ENCODE measurements around the gene MEGF9. TPM values are rescaled to one million over a fixed set of nuclear protein-coding genes. Genes with fewer than 3 reads are reported as not detected.
A peak's percentile ranks its signal among the peaks of the same experiment; 100 is the strongest.

MEGF9 gene
- total RNA-seq, 2 experiments from 2014 or later = 6.4 to 6.7 TPM

DNA sequence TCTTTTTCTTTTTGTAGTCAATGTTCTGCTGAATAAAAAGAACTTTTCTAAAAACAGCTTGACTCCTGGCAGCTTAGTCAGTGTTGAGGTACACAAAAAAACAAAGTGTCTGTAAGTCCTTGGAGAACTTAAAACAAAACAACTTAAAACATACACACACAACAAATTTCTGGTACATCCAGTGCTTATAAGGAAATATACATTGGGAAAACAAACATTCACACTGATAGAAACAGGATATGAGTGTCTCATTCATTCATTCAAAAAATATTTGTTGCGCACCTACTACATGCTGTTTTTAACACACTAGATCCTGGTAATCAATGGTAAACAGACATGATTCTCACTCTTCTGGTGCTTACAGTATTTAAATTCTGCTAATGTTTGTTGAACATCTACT, 27.4 kb upstream of the MEGF9 start:
- ATAC-seq (no peak), DNase-seq (no peak)
- H3K27me3 Mint-ChIP-seq = no peaks in the 10 kb centered on the region
- H3K4me1 Mint-ChIP-seq = no peaks in the 10 kb centered on the region
- CTCF ChIA-PET = interaction anchor here (0.6 to 1.2 kb wide), 2 partner anchors 92 to 320 kb away, joined by 3 read pairs; no protein-coding TSS in a partner anchor
- H3K36me3 Mint-ChIP-seq = peaks cover 2% of the 10 kb centered on the region
- H3K27ac Mint-ChIP-seq = no peak overlapping the region
- H3K9me3 Mint-ChIP-seq (ENCODE audit: low read depth) = no peaks in the 10 kb centered on the region
- no peak overlapping the region for H3K4me3 Mint-ChIP-seq

DNA sequence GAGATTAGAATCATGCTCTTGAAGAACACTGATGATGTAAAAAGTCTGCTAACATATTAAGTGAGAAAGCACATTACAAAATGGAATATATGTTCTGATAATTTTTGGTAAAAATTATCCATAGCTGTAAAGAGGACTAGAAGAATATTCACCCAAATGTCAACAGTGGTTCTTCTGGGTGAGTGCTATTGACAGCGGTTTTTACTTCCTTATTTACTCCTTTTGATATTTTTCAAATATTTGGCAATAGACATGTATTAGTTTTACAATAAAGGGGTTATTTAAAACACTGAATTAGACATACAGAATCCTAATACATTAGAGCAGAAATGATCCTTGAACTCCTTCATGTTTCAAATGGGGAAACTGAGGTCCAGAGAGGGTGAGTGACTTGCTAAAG, 26.9 kb upstream of the MEGF9 start:
- no peak for DNase-seq
- ATAC-seq = no peak
- no peak overlapping the region for H3K4me3 Mint-ChIP-seq
- CTCF ChIA-PET = no interaction called here
- no peaks in the 10 kb centered on the region for H3K4me1 Mint-ChIP-seq
- no peaks in the 10 kb centered on the region for H3K9me3 Mint-ChIP-seq (ENCODE audit: low read depth)
- H3K27ac Mint-ChIP-seq = no peak overlapping the region
- H3K27me3 Mint-ChIP-seq = no peaks in the 10 kb centered on the region
- peaks cover 2% of the 10 kb centered on the region for H3K36me3 Mint-ChIP-seq

DNA sequence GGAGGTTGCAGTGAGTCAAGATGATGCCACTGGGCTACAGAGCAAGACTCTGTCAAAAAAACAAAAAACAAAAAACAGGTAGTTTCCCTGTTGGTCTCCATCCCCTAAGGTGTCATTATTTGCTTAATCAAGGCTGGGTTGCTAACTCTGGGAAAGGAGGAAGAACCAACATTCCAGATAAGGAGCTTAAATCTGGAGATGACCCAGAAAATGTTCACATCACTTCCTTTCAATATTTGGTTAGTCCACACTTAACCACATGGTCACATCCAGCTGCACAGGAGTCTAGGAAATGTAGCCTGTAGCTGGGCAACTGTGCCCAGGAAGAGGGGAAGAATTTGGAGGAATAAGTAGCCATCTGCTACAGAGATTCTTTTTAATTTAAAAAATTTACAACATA, 25.9 kb upstream of the MEGF9 start:
- DNase-seq = no peak
- Mint-ChIP-seq H3K4me3 (no peak overlapping the region), H3K36me3 (no peaks in the 10 kb centered on the region), H3K27me3 (no peaks in the 10 kb centered on the region), H3K4me1 (no peaks in the 10 kb centered on the region), H3K27ac (no peak overlapping the region), H3K9me3 (ENCODE audit: low read depth) (no peaks in the 10 kb centered on the region)
- CTCF ChIA-PET = interaction anchor here (1.5 kb wide), 1 partner anchor 11 kb away, joined by 3 read pairs; no protein-coding TSS in a partner anchor
- ATAC-seq = no peak

DNA sequence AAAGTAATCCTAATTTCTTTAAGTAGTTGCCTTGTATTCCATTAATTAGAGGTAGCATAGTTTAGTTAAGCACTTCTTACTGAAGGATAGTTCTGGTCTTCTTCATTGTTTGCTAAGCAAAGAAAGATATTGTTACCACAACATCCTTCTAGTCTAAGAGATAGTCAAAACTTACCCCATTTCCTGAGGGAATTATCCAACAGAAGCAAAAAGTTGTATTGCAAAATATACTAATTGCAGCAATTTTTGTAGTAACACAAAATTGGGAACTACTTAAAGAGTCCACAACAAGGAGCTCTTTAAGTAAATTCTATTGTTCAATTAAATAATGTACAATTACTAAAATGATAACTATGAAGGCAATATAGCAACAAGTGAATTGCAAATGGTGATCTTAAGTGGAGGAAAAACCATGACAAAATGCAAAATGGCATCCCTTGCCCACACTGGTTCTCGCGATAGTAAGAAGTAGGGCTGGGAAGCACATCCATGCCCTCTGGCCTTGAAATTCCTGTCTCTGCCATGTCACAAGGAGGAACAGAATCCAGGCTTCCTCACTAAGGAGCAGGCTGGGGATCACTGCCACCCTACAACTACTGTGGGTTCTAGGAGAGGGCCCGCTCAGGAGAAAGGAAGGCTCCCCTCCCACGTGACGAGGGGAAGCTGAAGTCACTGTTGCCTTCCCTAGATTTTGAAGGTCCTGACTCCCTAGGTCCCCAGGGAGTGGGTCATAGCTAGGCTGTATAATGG, 23.3 kb upstream of the MEGF9 start:
- CTCF ChIA-PET = no interaction called here
- H3K36me3 Mint-ChIP-seq = no peaks in the 10 kb centered on the region

DNA sequence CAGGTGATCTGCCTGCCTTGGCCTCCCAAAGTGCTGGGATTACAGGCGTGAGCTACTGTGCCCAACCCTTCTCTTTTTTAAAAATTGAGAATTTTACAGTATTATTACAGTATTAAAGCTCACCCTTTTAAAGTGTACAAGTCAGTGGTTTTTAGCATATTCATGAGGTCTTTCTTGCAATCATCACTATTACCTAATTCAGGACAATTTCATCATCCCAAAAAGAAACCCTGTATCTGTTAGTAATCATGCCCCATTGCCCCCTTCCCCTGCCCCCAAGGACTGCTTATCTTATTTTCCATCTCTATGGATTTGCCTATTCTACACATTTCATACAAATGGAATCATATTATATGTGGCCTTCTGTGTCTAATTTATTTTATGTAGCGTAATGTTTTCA, 22.6 kb upstream of the MEGF9 start:
- Mint-ChIP-seq H3K27me3 (no peaks in the 10 kb centered on the region), H3K9me3 (ENCODE audit: low read depth) (no peaks in the 10 kb centered on the region), H3K4me1 (peaks cover 2% of the 10 kb centered on the region), H3K27ac (no peak overlapping the region), H3K36me3 (no peaks in the 10 kb centered on the region), H3K4me3 (no peak overlapping the region)
- DNase-seq = no peak
- no peak for ATAC-seq
- CTCF ChIA-PET = interaction anchor here (0.7 kb wide), 1 partner anchor 344 kb away, joined by 3 read pairs; no protein-coding TSS in a partner anchor

More for the DNA sequence above, 23.3 kb upstream of the MEGF9 start:
- Mint-ChIP-seq H3K27ac (no peak overlapping the region), H3K4me1 (peaks cover 2% of the 10 kb centered on the region), H3K4me3 (no peak overlapping the region), H3K27me3 (no peaks in the 10 kb centered on the region), H3K9me3 (ENCODE audit: low read depth) (no peaks in the 10 kb centered on the region)
- ATAC-seq = no peak
- no peak for DNase-seq

DNA sequence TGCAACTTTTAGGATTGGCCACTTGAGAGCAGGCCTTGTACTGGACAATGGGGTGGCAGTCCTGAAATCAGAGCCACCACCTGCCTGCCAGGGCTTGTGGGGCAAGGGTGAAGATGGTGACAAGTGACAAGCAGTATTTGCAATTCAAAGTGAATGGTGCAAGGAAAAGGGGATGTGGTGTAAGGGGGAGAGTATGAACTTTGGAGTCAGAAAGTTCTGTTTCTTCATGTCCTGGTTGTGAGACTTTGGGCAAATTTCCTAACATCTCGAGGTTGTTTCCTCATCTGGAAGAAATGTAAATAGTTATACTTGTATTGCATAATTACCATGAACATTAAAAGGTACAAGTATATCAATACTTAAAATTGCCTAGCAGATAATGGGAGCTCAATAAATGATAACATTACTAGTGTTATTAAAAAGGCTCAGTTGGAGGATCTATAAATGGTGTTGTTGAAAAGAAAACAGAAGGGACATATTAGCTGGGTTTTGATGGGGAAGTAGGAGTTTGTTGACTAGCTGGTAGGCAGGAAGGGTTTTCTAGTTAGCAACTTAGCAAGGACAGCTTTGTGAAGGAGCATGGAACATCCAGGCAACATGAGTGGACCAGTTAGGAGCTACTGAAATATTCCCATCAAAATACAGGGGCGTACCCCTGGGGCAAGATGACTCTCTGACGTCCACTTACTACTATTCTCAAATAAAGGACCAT, 21.3 kb upstream of the MEGF9 start:
- H3K27ac Mint-ChIP-seq = no peak overlapping the region
- CTCF ChIA-PET = no interaction called here
- no peak for ATAC-seq
- H3K4me3 Mint-ChIP-seq = no peak overlapping the region
- no peaks in the 10 kb centered on the region for H3K36me3 Mint-ChIP-seq
- H3K4me1 Mint-ChIP-seq = peaks cover 2% of the 10 kb centered on the region
- DNase-seq = no peak
- no peaks in the 10 kb centered on the region for H3K27me3 Mint-ChIP-seq
- H3K9me3 Mint-ChIP-seq (ENCODE audit: low read depth) = no peaks in the 10 kb centered on the region

DNA sequence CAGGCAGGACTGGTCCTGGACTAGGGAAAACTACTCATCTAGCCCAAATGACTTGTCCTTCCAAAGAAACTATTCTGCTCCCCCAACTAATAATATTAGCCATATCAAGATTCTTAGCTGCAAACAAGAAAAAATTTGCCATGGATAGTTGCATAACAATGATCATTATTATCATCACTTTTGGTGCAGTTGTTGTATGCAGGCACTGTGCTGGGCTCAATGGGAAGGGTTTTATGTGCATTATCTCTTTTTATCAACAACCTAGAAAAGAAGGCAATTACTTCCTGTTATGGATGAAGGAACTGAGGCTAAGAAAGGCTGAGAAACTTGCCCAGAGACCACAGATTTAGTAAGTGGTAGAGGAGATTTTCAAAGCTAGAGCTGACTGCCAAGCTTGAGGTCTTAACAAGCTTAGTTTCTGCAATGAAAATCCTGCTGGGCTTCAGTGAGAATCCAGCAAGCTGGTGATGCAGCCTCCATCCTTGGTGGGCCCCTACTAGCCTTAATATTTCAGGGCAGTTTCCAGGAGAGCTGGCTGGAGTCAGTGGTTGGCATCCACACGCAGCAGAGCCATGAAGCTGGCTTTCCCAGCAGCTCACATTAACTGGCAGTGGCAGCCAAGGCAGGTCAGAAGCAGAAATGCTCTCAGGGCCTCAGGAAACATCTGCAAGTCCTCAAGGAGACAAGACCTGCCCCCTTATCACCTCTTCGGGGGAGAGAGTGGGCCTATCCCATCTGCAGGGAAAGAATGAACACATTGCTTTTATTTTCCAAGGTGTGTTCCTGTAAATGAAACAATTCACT, 20.5 kb upstream of the MEGF9 start:
- Mint-ChIP-seq H3K9me3 (ENCODE audit: low read depth) (no peaks in the 10 kb centered on the region), H3K36me3 (no peaks in the 10 kb centered on the region), H3K27ac (no peak overlapping the region), H3K4me1 (peaks cover 2% of the 10 kb centered on the region), H3K4me3 (no peak overlapping the region), H3K27me3 (no peaks in the 10 kb centered on the region)
- CTCF ChIA-PET = no interaction called here
- ATAC-seq (no peak), DNase-seq (no peak)

DNA sequence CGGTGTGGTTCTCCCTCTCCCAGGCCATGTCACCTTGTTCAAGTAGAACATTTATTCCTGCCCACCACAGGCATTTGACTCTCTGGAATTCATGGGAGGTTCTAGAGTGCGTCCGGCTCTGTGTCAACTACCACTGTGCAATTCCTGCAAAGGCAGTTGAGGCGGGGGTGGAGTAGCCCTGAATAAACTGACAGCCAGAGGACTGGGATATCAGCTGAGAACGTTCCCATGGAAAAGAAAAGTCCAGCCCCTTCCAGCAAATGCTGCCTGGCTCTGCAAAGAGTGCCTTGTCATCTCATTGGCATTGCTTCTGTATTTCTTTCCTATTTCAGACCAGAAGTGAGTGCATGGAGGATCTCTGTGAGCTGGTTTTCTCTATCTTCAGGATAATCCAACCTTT, 18.9 kb upstream of the MEGF9 start:
- no peaks in the 10 kb centered on the region for H3K9me3 Mint-ChIP-seq (ENCODE audit: low read depth)
- DNase-seq (peak; percentile 1), ATAC-seq (no peak)
- H3K27me3 Mint-ChIP-seq = no peaks in the 10 kb centered on the region
- no peak overlapping the region for H3K27ac Mint-ChIP-seq
- no peaks in the 10 kb centered on the region for H3K36me3 Mint-ChIP-seq
- peaks cover 6% of the 10 kb centered on the region for H3K4me1 Mint-ChIP-seq
- CTCF ChIA-PET = interaction anchor here (0.8 kb wide), 1 partner anchor 13 kb away, joined by 3 read pairs; no protein-coding TSS in a partner anchor
- no peak overlapping the region for H3K4me3 Mint-ChIP-seq

DNA sequence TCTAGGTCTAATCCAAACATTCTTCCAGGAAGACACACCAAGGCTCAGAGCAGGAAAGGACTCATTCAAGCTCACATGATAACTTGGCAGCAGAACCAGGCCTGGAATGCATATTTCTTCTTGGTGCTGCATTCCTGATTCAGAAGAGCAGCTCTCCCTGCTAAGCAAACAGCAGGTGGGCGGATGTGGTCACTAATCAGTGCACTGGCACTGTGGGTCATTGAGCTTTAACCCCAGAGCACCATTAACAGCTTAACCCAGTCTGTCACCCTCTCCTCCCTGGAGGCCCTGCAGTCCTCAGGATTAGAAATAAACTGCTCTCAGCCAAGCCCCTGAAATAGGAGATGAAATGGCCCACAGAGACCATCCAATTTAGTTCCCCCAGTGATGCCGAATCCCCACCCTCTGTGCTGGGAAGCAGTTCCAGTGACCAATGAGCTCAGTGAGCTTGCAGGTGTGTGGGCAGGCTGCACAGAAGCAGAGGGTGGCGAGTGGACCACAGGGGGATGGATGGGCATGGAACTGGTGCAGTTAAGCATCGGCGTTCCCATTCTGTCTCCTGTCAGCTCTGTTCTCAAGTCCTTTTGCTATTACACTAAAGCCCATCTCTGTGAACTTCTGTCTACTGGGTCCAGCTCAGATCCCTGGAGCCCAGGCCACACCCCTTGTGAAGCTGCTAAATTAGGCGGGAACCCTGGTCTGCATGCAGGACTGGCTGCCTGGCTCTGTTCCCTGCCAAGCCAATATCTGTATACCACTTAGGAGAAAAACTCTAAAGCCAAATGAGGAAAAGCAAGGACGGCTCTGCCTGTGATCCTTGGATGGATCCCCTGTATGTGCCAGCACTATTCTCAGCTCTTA, 16.6 kb upstream of the MEGF9 start:
- DNase-seq (no peak), ATAC-seq (no peak)
- H3K27ac Mint-ChIP-seq = no peak overlapping the region
- CTCF ChIA-PET = interaction anchor here (0.6 to 1.9 kb wide), 5 partner anchors 19 to 111 kb away, joined by 3 to 5 read pairs (median 3); no protein-coding TSS in a partner anchor
- no peaks in the 10 kb centered on the region for H3K9me3 Mint-ChIP-seq (ENCODE audit: low read depth)
- H3K4me3 Mint-ChIP-seq = no peak overlapping the region
- H3K4me1 Mint-ChIP-seq = peaks cover 11% of the 10 kb centered on the region
- no peaks in the 10 kb centered on the region for H3K36me3 Mint-ChIP-seq
- no peaks in the 10 kb centered on the region for H3K27me3 Mint-ChIP-seq

DNA sequence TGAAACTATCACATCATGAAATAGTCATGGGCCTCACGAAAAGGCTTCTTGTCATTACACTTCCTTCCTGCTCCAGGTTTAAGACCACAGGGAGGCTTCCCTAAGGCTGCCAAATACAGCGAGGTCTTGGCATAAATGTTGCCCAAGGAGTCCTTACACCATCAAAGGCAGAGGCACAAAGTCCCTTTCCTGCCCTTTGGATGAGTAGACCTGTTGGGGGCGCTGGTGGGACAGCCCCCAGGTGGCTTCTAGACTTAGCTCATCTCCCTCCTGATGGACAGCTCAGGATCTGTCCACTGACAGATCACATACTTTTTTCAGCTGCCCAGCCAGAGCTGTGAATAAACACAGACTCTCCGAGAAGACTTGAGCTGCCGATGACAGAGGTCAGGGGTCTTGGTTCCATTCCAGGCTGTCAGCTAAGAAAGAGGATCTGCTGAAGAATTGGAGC, 15.5 kb upstream of the MEGF9 start:
- H3K4me3 Mint-ChIP-seq = no peak overlapping the region
- H3K36me3 Mint-ChIP-seq = no peaks in the 10 kb centered on the region
- ATAC-seq (no peak), DNase-seq (no peak)
- CTCF ChIA-PET = interaction anchor here (0.6 to 1.9 kb wide), 6 partner anchors 10 to 110 kb away, joined by 3 to 5 read pairs (median 3); no protein-coding TSS in a partner anchor
- H3K27ac Mint-ChIP-seq = no peak overlapping the region
- H3K9me3 Mint-ChIP-seq (ENCODE audit: low read depth) = no peaks in the 10 kb centered on the region
- peaks cover 11% of the 10 kb centered on the region for H3K4me1 Mint-ChIP-seq
- H3K27me3 Mint-ChIP-seq = no peaks in the 10 kb centered on the region

DNA sequence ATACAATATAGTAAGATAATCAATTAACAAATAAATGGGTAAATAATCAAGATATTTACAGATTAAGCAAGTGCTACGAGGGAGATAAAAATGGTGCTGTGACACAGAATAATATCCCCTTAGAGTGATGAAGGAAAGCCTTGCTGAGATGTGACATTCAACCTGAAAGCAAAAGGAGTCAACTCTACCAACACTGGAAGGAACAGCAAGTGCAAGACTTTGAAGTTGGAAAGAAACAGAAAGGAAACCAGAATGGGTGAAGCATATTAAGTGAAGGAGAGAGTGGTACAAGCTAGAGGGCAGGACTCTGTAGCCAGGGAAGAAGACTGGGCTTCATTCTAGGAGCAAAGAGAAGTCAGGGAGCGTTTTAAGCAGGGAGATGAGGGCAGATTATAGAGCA, 12.2 kb upstream of the MEGF9 start:
- CTCF ChIA-PET = no interaction called here
- no peak overlapping the region for H3K27ac Mint-ChIP-seq

DNA sequence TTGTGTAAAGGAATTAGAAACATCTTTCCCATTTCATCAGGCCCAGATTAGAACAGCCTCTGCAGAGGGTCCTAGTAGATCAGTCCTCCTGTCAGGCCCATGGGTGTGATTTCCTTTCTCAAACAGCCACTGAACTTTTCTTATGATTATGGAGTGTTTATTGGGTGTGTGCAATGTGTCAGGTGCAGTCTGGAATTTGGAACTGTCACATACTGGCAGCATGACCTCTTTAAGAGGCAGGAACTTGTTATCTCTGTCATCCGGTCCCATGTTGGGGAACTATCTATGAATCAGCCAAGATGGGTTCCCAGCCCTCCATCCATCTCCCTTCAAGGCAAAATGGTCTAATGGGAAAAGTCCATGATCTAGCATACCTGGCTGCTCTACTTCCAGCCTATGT, 11.6 kb upstream of the MEGF9 start:
- no peaks in the 10 kb centered on the region for H3K9me3 Mint-ChIP-seq (ENCODE audit: low read depth)
- CTCF ChIA-PET = no interaction called here
- no peak for ATAC-seq
- no peak overlapping the region for H3K27ac Mint-ChIP-seq
- H3K4me1 Mint-ChIP-seq = peaks cover 9% of the 10 kb centered on the region
- DNase-seq = no peak
- H3K36me3 Mint-ChIP-seq = no peaks in the 10 kb centered on the region
- no peaks in the 10 kb centered on the region for H3K27me3 Mint-ChIP-seq
- H3K4me3 Mint-ChIP-seq = no peak overlapping the region

More for the DNA sequence above, 12.2 kb upstream of the MEGF9 start:
- Mint-ChIP-seq H3K4me3 (no peak overlapping the region), H3K9me3 (ENCODE audit: low read depth) (no peaks in the 10 kb centered on the region), H3K27me3 (no peaks in the 10 kb centered on the region), H3K4me1 (peaks cover 9% of the 10 kb centered on the region), H3K36me3 (no peaks in the 10 kb centered on the region)
- ATAC-seq (no peak), DNase-seq (no peak)

All from activated CD8-positive, alpha-beta memory T cell treated with anti-CD3 and anti-CD28 coated beads, Interleukin-2, amount 10 ng/mL, durations not matched to agents 7 days and 5 days (primary cell).